ENCODE data around the gene CLIP1.

CLIP1 gene

GRCh38 chr12:122413516-122414404 is 8.7 kb downstream of the CLIP1 start:
- Histone ChIP-seq H3K9ac (ENCODE audit: insufficient read length, low read depth) (no peak overlapping the region), H3K27me3 (ENCODE audit: insufficient read depth, insufficient read length) (no peaks in the 10 kb centered on the region), H3K9me3 (ENCODE audit: insufficient read depth, low read length) (peaks cover 8% of the 10 kb centered on the region; the same call in 1 of the 2 replicates), H3K4me3 (ENCODE audit: insufficient read length, low read depth) (no peak overlapping the region), H3K4me1 (ENCODE audit: insufficient read depth, insufficient read length) (no peaks in the 10 kb centered on the region), H3K36me3 (ENCODE audit: insufficient read depth, insufficient read length, low read length) (peaks cover 5% of the 10 kb centered on the region)
- no peak for TF ChIP-seq YY1 (IDR thresholded peaks at IDR 0.05; ENCODE audit: insufficient read depth, insufficient read length)
- no peak for TF ChIP-seq SUZ12 (IDR thresholded peaks at IDR 0.05; ENCODE audit: extremely low read depth, insufficient read depth, insufficient read length)
- no peak for TF ChIP-seq ZNF274 (IDR thresholded peaks at IDR 0.05; ENCODE audit: low read depth, low read length)
- DNase-seq (ENCODE audit: low read depth, low spot score) = no peak

GRCh38 chr12:122412851-122413433 is 9.5 kb downstream of the CLIP1 start:
- no peak for TF ChIP-seq YY1 (IDR thresholded peaks at IDR 0.05; ENCODE audit: insufficient read depth, insufficient read length)
- no peak for TF ChIP-seq ZNF274 (IDR thresholded peaks at IDR 0.05; ENCODE audit: low read depth, low read length)
- no peak for TF ChIP-seq SUZ12 (IDR thresholded peaks at IDR 0.05; ENCODE audit: extremely low read depth, insufficient read depth, insufficient read length)
- H3K4me1 ChIP-seq (ENCODE audit: insufficient read depth, insufficient read length) = no peaks in the 10 kb centered on the region
- peaks cover 5% of the 10 kb centered on the region for H3K36me3 ChIP-seq (ENCODE audit: insufficient read depth, insufficient read length, low read length)
- H3K9me3 ChIP-seq (ENCODE audit: insufficient read depth, low read length) = peaks cover 8% of the 10 kb centered on the region; the same call in 1 of the 2 replicates
- DNase-seq (ENCODE audit: low read depth, low spot score) = no peak
- no peak overlapping the region for H3K4me3 ChIP-seq (ENCODE audit: insufficient read length, low read depth)
- H3K9ac ChIP-seq (ENCODE audit: insufficient read length, low read depth) = no peak overlapping the region
- no peaks in the 10 kb centered on the region for H3K27me3 ChIP-seq (ENCODE audit: insufficient read depth, insufficient read length)

GRCh38 chr12:122411537-122411936 is 10.9 kb downstream of the CLIP1 start:
- Histone ChIP-seq H3K9ac (ENCODE audit: insufficient read length, low read depth) (no peak overlapping the region), H3K36me3 (ENCODE audit: insufficient read depth, insufficient read length, low read length) (peaks cover 5% of the 10 kb centered on the region), H3K4me1 (ENCODE audit: insufficient read depth, insufficient read length) (no peaks in the 10 kb centered on the region), H3K4me3 (ENCODE audit: insufficient read length, low read depth) (no peak overlapping the region), H3K9me3 (ENCODE audit: insufficient read depth, low read length) (peaks cover 8% of the 10 kb centered on the region; the same call in 1 of the 2 replicates), H3K27me3 (ENCODE audit: insufficient read depth, insufficient read length) (no peaks in the 10 kb centered on the region)
- no peak for DNase-seq (ENCODE audit: low read depth, low spot score)
- no peak for TF ChIP-seq YY1 (IDR thresholded peaks at IDR 0.05; ENCODE audit: insufficient read depth, insufficient read length)
- TF ChIP-seq SUZ12 (IDR thresholded peaks at IDR 0.05; ENCODE audit: extremely low read depth, insufficient read depth, insufficient read length) = no peak
- no peak for TF ChIP-seq ZNF274 (IDR thresholded peaks at IDR 0.05; ENCODE audit: low read depth, low read length)

GRCh38 chr12:122407208-122407607 is 15.3 kb downstream of the CLIP1 start:
- no peak overlapping the region for H3K4me3 ChIP-seq (ENCODE audit: insufficient read length, low read depth)
- H3K27me3 ChIP-seq (ENCODE audit: insufficient read depth, insufficient read length) = no peaks in the 10 kb centered on the region
- TF ChIP-seq SUZ12 (IDR thresholded peaks at IDR 0.05; ENCODE audit: extremely low read depth, insufficient read depth, insufficient read length) (no peak), YY1 (IDR thresholded peaks at IDR 0.05; ENCODE audit: insufficient read depth, insufficient read length) (no peak), ZNF274 (IDR thresholded peaks at IDR 0.05; ENCODE audit: low read depth, low read length) (no peak)
- H3K9ac ChIP-seq (ENCODE audit: insufficient read length, low read depth) = no peak overlapping the region
- peaks cover 5% of the 10 kb centered on the region for H3K36me3 ChIP-seq (ENCODE audit: insufficient read depth, insufficient read length, low read length)
- no peak for DNase-seq (ENCODE audit: low read depth, low spot score)
- H3K9me3 ChIP-seq (ENCODE audit: insufficient read depth, low read length) = peaks cover 8% of the 10 kb centered on the region; the same call in 1 of the 2 replicates
- no peaks in the 10 kb centered on the region for H3K4me1 ChIP-seq (ENCODE audit: insufficient read depth, insufficient read length)

GRCh38 chr12:122406701-122407164 is 15.7 kb downstream of the CLIP1 start:
- TF ChIP-seq ZNF274 (IDR thresholded peaks at IDR 0.05; ENCODE audit: low read depth, low read length) = no peak
- no peak for TF ChIP-seq YY1 (IDR thresholded peaks at IDR 0.05; ENCODE audit: insufficient read depth, insufficient read length)
- no peak for TF ChIP-seq SUZ12 (IDR thresholded peaks at IDR 0.05; ENCODE audit: extremely low read depth, insufficient read depth, insufficient read length)
- Histone ChIP-seq H3K4me1 (ENCODE audit: insufficient read depth, insufficient read length) (no peaks in the 10 kb centered on the region), H3K36me3 (ENCODE audit: insufficient read depth, insufficient read length, low read length) (peaks cover 5% of the 10 kb centered on the region), H3K4me3 (ENCODE audit: insufficient read length, low read depth) (no peak overlapping the region), H3K27me3 (ENCODE audit: insufficient read depth, insufficient read length) (no peaks in the 10 kb centered on the region), H3K9me3 (ENCODE audit: insufficient read depth, low read length) (peaks cover 8% of the 10 kb centered on the region; the same call in 1 of the 2 replicates), H3K9ac (ENCODE audit: insufficient read length, low read depth) (no peak overlapping the region)
- no peak for DNase-seq (ENCODE audit: low read depth, low spot score)

- Histone ChIP-seq H3K4me3 (ENCODE audit: insufficient read length, low read depth) (no peak overlapping the region), H3K27me3 (ENCODE audit: insufficient read depth, insufficient read length) (no peaks in the 10 kb centered on the region), H3K36me3 (ENCODE audit: insufficient read depth, insufficient read length, low read length) (peaks cover 5% of the 10 kb centered on the region), H3K9me3 (ENCODE audit: insufficient read depth, low read length) (no peaks in the 10 kb centered on the region), H3K9ac (ENCODE audit: insufficient read length, low read depth) (no peak overlapping the region), H3K4me1 (ENCODE audit: insufficient read depth, insufficient read length) (peaks cover 6% of the 10 kb centered on the region)
- no peak for DNase-seq (ENCODE audit: low read depth, low spot score)
- TF ChIP-seq YY1 (IDR thresholded peaks at IDR 0.05; ENCODE audit: insufficient read depth, insufficient read length) (no peak), ZNF274 (IDR thresholded peaks at IDR 0.05; ENCODE audit: low read depth, low read length) (no peak), SUZ12 (IDR thresholded peaks at IDR 0.05; ENCODE audit: extremely low read depth, insufficient read depth, insufficient read length) (no peak)
Observed at GRCh38 chr12:122403831-122404230, 18.6 kb downstream of the CLIP1 start.

All from NT2/D1 (cell line).